Neutrophil (primary cell): ENCODE results near the gene DENND6B.

ENCODE experiments used
- H3K27ac ChIP-seq: fragments of 200-600 bp; sonication (generic); 2 replicates; pipeline ENCODE4 v1.5.1; 2016; ENCODE audit warnings: mild to moderate bottlenecking, moderate library complexity
- H3K27me3 ChIP-seq: fragments of 200-600 bp; sonication (generic); 2 replicates; pipeline ENCODE4 v1.6.0; 2016; ENCODE audit warnings: mild to moderate bottlenecking
- H3K36me3 ChIP-seq: fragments of 200-600 bp; sonication (generic); 2 replicates; pipeline ENCODE4 v1.5.1; 2017
- H3K4me1 ChIP-seq, 2 experiments: fragments of 200-600 bp in 1 of 2; sonication (generic) in 1 of 2; 1 replicate in 1 of 2; 2 replicates in 1 of 2; pipeline versions ENCODE4 v1.5.1 to v1.6.1; 2013 to 2016; ENCODE audit warnings: low read depth in 1 of 2, low read length in 1 of 2, mild to moderate bottlenecking in 1 of 2, moderate library complexity in 1 of 2; ENCODE audit not compliant: control insufficient read depth in 1 of 2, insufficient read depth in 1 of 2
- H3K4me3 ChIP-seq, 2 experiments: fragments of 200-600 bp in 1 of 2; sonication (generic) in 1 of 2; 1 replicate in 1 of 2; 2 replicates in 1 of 2; pipeline ENCODE4 v1.5.1; 2013 to 2016; ENCODE audit warnings: low read depth in 1 of 2, low read length in 1 of 2, mild to moderate bottlenecking in 1 of 2, moderate library complexity in 1 of 2
- H3K9me3 ChIP-seq: fragments of 200-600 bp; sonication (generic); 2 replicates; pipeline ENCODE4 v1.5.1; 2016
- TF ChIP-seq, protein P1 (sequence below): fragments of 200-600 bp; sonication (generic); IDR thresholded peaks from 2 replicates; pipeline ENCODE4 v1.5.1; 2016; ENCODE audit warnings: antibody characterized with exemption

Gene DENND6B

DNA sequence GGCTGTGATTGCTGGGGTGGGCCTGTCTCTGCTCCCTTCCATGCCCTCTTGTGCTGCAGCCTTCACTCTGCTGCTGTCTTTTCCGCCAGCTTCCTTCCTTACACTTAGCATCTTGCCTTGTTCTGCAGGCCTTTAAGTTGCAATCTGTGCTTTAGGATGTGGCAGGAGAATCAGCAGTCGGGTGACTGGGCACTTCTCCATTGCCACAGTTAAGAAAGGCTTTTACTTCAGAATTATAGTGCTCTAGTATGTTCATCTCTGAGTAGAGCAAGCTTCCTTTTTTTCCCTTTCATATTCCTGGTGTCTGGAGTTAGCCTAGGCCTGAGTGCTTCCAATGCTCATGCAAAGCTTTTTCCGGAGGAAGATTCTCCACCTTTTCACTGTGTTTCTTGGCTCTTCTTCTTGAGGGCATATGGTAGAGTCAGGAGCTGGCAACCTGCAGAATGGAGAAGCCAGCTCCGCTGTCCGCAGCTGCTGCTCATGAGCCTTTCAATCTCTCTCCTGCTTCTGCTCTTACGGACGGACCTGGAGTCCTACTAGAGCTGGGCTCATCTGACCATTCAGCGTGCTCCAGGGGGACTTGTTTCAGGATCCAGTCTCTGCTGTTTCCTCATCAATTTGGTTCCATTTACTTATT is 36.5 kb upstream of the DENND6B start:
- H3K27me3 ChIP-seq, result no peaks in the 10 kb centered on the region
- peaks cover 21% of the 10 kb centered on the region for H3K36me3 ChIP-seq
- H3K27ac ChIP-seq, result no peak overlapping the region
- H3K4me3 ChIP-seq, result no peak overlapping the region
- H3K4me1 ChIP-seq, result no peaks in the 10 kb centered on the region
- TF ChIP-seq, protein P1, sequence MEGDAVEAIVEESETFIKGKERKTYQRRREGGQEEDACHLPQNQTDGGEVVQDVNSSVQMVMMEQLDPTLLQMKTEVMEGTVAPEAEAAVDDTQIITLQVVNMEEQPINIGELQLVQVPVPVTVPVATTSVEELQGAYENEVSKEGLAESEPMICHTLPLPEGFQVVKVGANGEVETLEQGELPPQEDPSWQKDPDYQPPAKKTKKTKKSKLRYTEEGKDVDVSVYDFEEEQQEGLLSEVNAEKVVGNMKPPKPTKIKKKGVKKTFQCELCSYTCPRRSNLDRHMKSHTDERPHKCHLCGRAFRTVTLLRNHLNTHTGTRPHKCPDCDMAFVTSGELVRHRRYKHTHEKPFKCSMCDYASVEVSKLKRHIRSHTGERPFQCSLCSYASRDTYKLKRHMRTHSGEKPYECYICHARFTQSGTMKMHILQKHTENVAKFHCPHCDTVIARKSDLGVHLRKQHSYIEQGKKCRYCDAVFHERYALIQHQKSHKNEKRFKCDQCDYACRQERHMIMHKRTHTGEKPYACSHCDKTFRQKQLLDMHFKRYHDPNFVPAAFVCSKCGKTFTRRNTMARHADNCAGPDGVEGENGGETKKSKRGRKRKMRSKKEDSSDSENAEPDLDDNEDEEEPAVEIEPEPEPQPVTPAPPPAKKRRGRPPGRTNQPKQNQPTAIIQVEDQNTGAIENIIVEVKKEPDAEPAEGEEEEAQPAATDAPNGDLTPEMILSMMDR, result no peak
- H3K9me3 ChIP-seq, result no peaks in the 10 kb centered on the region

DNA sequence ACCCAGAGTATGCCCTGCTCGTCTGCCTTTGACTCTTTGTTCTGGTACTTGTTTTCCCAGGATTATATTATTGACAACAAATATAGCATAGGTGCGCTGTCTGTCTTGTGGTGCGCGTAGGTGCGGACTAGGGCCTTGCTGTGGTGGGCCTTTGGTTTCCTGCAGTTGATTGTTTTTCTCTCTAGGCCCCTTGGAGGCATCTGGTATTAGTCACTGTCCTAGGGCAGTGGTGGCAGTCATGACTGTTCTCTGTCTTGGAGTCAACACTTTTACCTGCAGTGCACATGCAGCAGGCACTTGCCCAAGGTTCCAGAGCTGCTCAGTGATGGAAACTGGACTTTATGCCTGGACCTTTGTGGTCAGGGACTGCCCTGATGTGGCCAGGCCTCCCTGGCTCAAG is 34.9 kb upstream of the DENND6B start:
- Histone ChIP-seq H3K27ac (no peak overlapping the region), H3K4me1 (no peaks in the 10 kb centered on the region), H3K36me3 (peaks cover 21% of the 10 kb centered on the region), H3K4me3 (no peak overlapping the region), H3K9me3 (no peaks in the 10 kb centered on the region), H3K27me3 (no peaks in the 10 kb centered on the region)
- TF ChIP-seq, protein P1, result no peak

DNA sequence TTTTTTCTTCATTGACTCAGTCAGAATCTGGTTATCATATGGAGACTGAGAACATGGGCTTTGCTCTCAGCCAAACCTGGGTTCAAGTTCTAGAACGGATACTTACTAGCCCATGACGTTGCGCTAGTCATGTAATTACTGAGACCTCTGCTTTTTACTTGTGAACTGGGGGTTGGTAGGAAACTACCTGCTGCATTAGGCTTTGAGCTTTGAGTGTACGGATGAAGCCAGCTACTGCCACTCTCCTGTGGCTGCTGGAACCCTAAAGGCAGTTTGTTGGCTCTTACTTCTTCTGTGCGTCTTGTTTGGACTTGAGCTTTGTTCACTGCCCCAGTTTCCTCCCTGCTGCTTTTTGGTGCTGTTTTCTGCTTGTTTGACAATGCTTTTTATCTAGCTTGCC is 34.4 kb upstream of the DENND6B start:
- Histone ChIP-seq H3K9me3 (no peaks in the 10 kb centered on the region), H3K27ac (no peak overlapping the region), H3K36me3 (peaks cover 21% of the 10 kb centered on the region), H3K4me1 (no peaks in the 10 kb centered on the region), H3K4me3 (no peak overlapping the region), H3K27me3 (no peaks in the 10 kb centered on the region)
- TF ChIP-seq, protein P1, result no peak

DNA sequence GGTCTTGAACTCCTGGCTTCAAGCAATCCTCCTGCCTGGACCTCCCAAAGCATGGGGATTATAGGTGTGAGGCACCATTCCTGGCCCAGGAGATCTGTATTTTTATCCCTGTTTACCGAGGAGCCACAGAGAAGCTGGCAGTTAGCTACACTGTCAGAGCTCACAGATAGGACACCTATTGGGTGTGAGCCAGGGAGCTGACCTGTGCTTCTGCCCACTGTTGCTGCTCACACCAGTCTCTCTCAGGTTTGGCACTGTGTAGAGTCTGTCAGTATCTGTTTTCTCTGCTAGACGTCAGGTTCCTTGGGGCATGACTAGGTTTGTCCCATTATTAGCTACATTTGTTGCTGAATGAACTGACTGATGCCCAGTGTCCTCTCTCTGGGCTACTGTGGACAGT is 33.8 kb upstream of the DENND6B start:
- Histone ChIP-seq H3K27me3 (no peaks in the 10 kb centered on the region), H3K9me3 (no peaks in the 10 kb centered on the region), H3K36me3 (peaks cover 21% of the 10 kb centered on the region), H3K4me3 (no peak overlapping the region), H3K4me1 (no peaks in the 10 kb centered on the region), H3K27ac (no peak overlapping the region)
- TF ChIP-seq, protein P1, result no peak

DNA sequence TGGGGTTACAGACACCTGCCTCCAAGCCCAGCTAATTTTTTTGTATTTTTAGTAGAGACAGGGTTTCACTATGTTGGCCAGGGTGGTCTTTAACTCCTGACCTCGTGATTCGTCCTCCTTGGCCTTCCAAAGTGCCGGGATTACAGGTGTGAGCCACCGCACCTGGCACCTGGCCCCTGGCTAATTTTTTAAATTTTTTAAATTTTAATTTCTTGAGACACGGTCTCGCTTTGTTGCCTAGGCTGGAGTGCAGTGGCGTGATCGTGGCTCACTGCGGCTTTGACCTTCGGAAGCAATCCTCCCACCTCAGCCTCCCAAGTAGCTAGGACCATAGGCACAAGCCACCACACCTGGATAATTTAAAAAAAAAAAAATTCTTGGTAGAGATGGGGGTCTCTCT is 30.9 kb upstream of the DENND6B start:
- Histone ChIP-seq H3K4me3 (no peak overlapping the region), H3K36me3 (peaks cover 29% of the 10 kb centered on the region), H3K27ac (no peak overlapping the region), H3K4me1 (no peaks in the 10 kb centered on the region), H3K9me3 (no peaks in the 10 kb centered on the region), H3K27me3 (no peaks in the 10 kb centered on the region)
- TF ChIP-seq, protein P1, result no peak

DNA sequence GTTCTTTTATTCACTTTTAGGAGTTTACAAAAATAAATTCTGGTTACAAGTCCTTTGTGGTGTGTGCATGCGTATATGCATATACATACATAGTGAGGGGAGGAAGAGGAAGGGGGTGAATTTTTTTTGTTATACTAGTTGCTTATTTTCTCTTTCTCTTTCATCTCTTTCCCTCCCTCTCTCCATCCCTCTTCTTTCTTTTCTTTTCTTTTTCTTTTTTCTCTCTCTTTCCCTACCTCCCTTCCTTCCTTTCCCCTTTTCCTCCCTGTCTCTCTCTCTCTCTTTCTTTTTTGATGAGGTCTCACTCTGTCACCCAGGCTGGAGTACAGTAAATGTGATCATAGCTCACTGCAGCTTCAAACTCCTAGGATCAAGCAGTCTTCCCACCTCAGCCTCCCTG is 30.4 kb upstream of the DENND6B start:
- no peak overlapping the region for H3K4me3 ChIP-seq
- H3K27me3 ChIP-seq, result no peaks in the 10 kb centered on the region
- TF ChIP-seq, protein P1, result no peak
- no peaks in the 10 kb centered on the region for H3K9me3 ChIP-seq
- H3K4me1 ChIP-seq, result no peaks in the 10 kb centered on the region
- no peak overlapping the region for H3K27ac ChIP-seq
- peaks cover 31% of the 10 kb centered on the region for H3K36me3 ChIP-seq
